HuH-7.5 (cell line): ENCODE measurements around the gene RTKN.
"Not testable (repeated sequence)": the region's sequence is repeated elsewhere in the genome, so short reads cannot be mapped to it uniquely, and the experiment has no call there.

Experiments used
- DNase-seq: peaks from one replicate; pipeline ENCODE4 v3.0.0; 2011; ENCODE audit warnings: low spot score

RTKN gene

GRCh38 chr2:74436848-74437695 is 4.7 kb downstream of the RTKN start:
- DNase-seq, result no peak

- DNase-seq, result no peak
These were observed 5.5 kb downstream of the RTKN start for GRCh38 chr2:74436111-74436805.

- DNase-seq, result no peak
These were observed 11.2 kb downstream of the RTKN start for GRCh38 chr2:74430502-74430901.

GRCh38 chr2:74429487-74430451 is 12.0 kb downstream of the RTKN start:
- DNase-seq, result no peak

GRCh38 chr2:74428675-74429074 is 13.1 kb downstream of the RTKN start:
- DNase-seq, result no peak

GRCh38 chr2:74427551-74427950 is 14.2 kb downstream of the RTKN start:
- no peak for DNase-seq

GRCh38 chr2:74426181-74426758 is 15.5 kb downstream of the RTKN start:
- no peak for DNase-seq

GRCh38 chr2:74425523-74425922 is 16.2 kb downstream of the RTKN start:
- DNase-seq, result no peak

GRCh38 chr2:74424995-74425406 is 16.7 kb downstream of the RTKN start:
- no peak for DNase-seq

GRCh38 chr2:74424139-74424992 is 17.4 kb downstream of the RTKN start:
- DNase-seq, result no peak

- no peak for DNase-seq
These were observed 18.3 kb downstream of the RTKN start for GRCh38 chr2:74423231-74424095.

- peak; percentile 83 for DNase-seq
These were observed 20.4 kb downstream of the RTKN start, which contains the start of the genes C2orf81 and WDR54 for GRCh38 chr2:74421221-74421870. C2orf81 (minus strand) TSS chr2:74421619; CDS start chr2:74421560, 59 bp downstream. WDR54 (plus strand) TSS chr2:74421730; CDS start chr2:74422154, 424 bp downstream.

- DNase-seq, result not testable (repeated sequence)
These were observed 21.2 kb downstream of the RTKN start for GRCh38 chr2:74420443-74421103.

GRCh38 chr2:74420006-74420405 is 21.7 kb downstream of the RTKN start:
- no peak for DNase-seq

GRCh38 chr2:74419345-74419744 is 22.4 kb downstream of the RTKN start:
- no peak for DNase-seq

GRCh38 chr2:74418312-74418711 is 23.4 kb downstream of the RTKN start:
- no peak for DNase-seq

GRCh38 chr2:74417763-74418162 is 24.0 kb downstream of the RTKN start:
- no peak for DNase-seq

GRCh38 chr2:74417197-74417596 is 24.5 kb downstream of the RTKN start:
- no peak for DNase-seq

GRCh38 chr2:74416778-74417177 is 25.0 kb downstream of the RTKN start:
- DNase-seq, result no peak
